Measurements from ENCODE around the gene GALNT8.
"Not testable (repeated sequence)": the region's sequence is repeated elsewhere in the genome, so short reads cannot be mapped to it uniquely, and the experiment has no call there.

GALNT8 gene

GRCh38 chr12:4719821-4720636 is at the start of gene GALNT8:
TSS of gene GALNT8 (plus strand) at chr12:4720400. CDS start at chr12:4720678, 278 bp downstream.
- no peak for DNase-seq (ENCODE audit: low read depth)

- DNase-seq (ENCODE audit: low read depth): no peak
These were observed 40.5 kb upstream of the GALNT8 start for GRCh38 chr12:4679711-4680110.

GRCh38 chr12:4681732-4682131 is 38.5 kb upstream of the GALNT8 start:
- DNase-seq (ENCODE audit: low read depth): no peak

GRCh38 chr12:4685317-4685716 is 34.9 kb upstream of the GALNT8 start:
- DNase-seq (ENCODE audit: low read depth): no peak

GRCh38 chr12:4690760-4691159 is 29.4 kb upstream of the GALNT8 start:
- DNase-seq (ENCODE audit: low read depth): no peak

- DNase-seq (ENCODE audit: low read depth): no peak
These were observed 19.6 kb upstream of the GALNT8 start for GRCh38 chr12:4700621-4701026.

- no peak for DNase-seq (ENCODE audit: low read depth)
These were observed 18.6 kb upstream of the GALNT8 start for GRCh38 chr12:4701395-4702190.

- no peak for DNase-seq (ENCODE audit: low read depth)
These were observed 16.5 kb upstream of the GALNT8 start for GRCh38 chr12:4703676-4704075.

- DNase-seq (ENCODE audit: low read depth): no peak
These were observed 14.4 kb upstream of the GALNT8 start for GRCh38 chr12:4705824-4706223.

GRCh38 chr12:4707306-4707705 is 12.9 kb upstream of the GALNT8 start:
- DNase-seq (ENCODE audit: low read depth): no peak

- DNase-seq (ENCODE audit: low read depth): no peak
These were observed 10.1 kb upstream of the GALNT8 start for GRCh38 chr12:4710113-4710512.

- DNase-seq (ENCODE audit: low read depth): no peak
These were observed 5.3 kb upstream of the GALNT8 start for GRCh38 chr12:4714879-4715278.

GRCh38 chr12:4717806-4718205 is 2.4 kb upstream of the GALNT8 start:
- no peak for DNase-seq (ENCODE audit: low read depth)

- no peak for DNase-seq (ENCODE audit: low read depth)
These were observed 416 bp downstream of the GALNT8 start for GRCh38 chr12:4720637-4720995.

GRCh38 chr12:4721587-4721986 is 1.4 kb downstream of the GALNT8 start:
- not testable (repeated sequence) for DNase-seq (ENCODE audit: low read depth)

GRCh38 chr12:4723226-4723625 is 3.0 kb downstream of the GALNT8 start:
- DNase-seq (ENCODE audit: low read depth): no peak

- no peak for DNase-seq (ENCODE audit: low read depth)
These were observed 4.9 kb downstream of the GALNT8 start for GRCh38 chr12:4725057-4725456.

- DNase-seq (ENCODE audit: low read depth): no peak
These were observed 14.6 kb downstream of the GALNT8 start for GRCh38 chr12:4734625-4735340.

- no peak for DNase-seq (ENCODE audit: low read depth)
These were observed 15.9 kb downstream of the GALNT8 start for GRCh38 chr12:4736091-4736490.

- no peak for DNase-seq (ENCODE audit: low read depth)
These were observed 18.3 kb downstream of the GALNT8 start for GRCh38 chr12:4738541-4738940.

- no peak for DNase-seq (ENCODE audit: low read depth)
These were observed 22.3 kb downstream of the GALNT8 start for GRCh38 chr12:4742416-4742970.

GRCh38 chr12:4743046-4743445 is 22.8 kb downstream of the GALNT8 start:
- DNase-seq (ENCODE audit: low read depth): no peak
